HepG2 (cell line): ENCODE measurements around the gene KCNA1. TPM values are rescaled to one million over a fixed set of nuclear protein-coding genes. Genes with fewer than 3 reads are reported as not detected.

Experiments
- ATAC-seq: fragments of 200-7000 bp; cut with Tn5 transposase; 3 replicates; pipeline ENCODE4 v1.9.1; 2020; ENCODE audit warnings: mild to moderate bottlenecking, moderate library complexity
- BruUV-seq: library from RNA; stranded (reverse); fragments of 400-500 nt; replicated peaks from 2 replicates; lab custom pipeline; 2021; lab: Mats Ljungman, UMichigan
- CTCF ChIA-PET: fragments of 300-600 bp; formaldehyde crosslinking; extraction: SDS; loops from one replicate; lab custom pipeline; 2021; ENCODE audit warnings: low total read pairs, inconsistent platforms, low intra/inter-chr PET ratio; lab: Yijun Ruan, JAX
- POLR2A ChIA-PET: fragments of 350-600 bp; sonication (Branson Sonifier 250); formaldehyde crosslinking; loops from one replicate; lab custom pipeline; 2020; ENCODE audit warnings: antibody characterized with exemption, inconsistent platforms; lab: Yijun Ruan, JAX
- DNase-seq: peaks from one replicate; pipeline ENCODE4 v3.0.0-alpha.2; 2015; ENCODE audit warnings: low spot score
- FAIRE-seq: peaks from 3 replicates; lab custom pipeline; 2011; peaks lifted over from hg19 to GRCh38; lab: Jason Lieb, UNC
- H2AFZ ChIP-seq: one replicate; pipeline ENCODE4 v1.6.1; 2011; ENCODE audit warnings: low read length, inconsistent platforms
- H3K27ac ChIP-seq: fragments of 300-600 bp; 3 replicates; pipeline ENCODE4 v1.8.0; 2011; ENCODE audit warnings: mixed run types, mild to moderate bottlenecking, mixed read lengths, low read length, inconsistent platforms; ENCODE audit not compliant: insufficient read depth; ENCODE audit errors: extremely low read length
- H3K27me3 ChIP-seq, 2 experiments: fragments of 200-600 bp in 1 of 2; 2 replicates in 1 of 2; 3 replicates in 1 of 2; pipeline versions ENCODE4 v1.6.0 to v1.8.0; 2011; ENCODE audit warnings: low read length in 2 of 2, mild to moderate bottlenecking in 2 of 2, moderate library complexity in 2 of 2, inconsistent platforms in 1 of 2; ENCODE audit not compliant: insufficient read depth in 2 of 2, control insufficient read depth in 1 of 2
- H3K36me3 ChIP-seq, 2 experiments: fragments of 200-600 bp in 1 of 2; replicated peaks in 1 of 2; 2 replicates in 1 of 2; 3 replicates in 1 of 2; pipeline versions ENCODE4 v1.5.1 to v1.8.0; 2011; ENCODE audit warnings: low read length in 2 of 2, inconsistent platforms in 1 of 2; ENCODE audit not compliant: insufficient read depth in 2 of 2, control insufficient read depth in 1 of 2
- H3K4me1 ChIP-seq: 2 replicates; pipeline ENCODE4 v1.5.1; 2012; ENCODE audit warnings: low read length, inconsistent platforms; ENCODE audit not compliant: insufficient read depth
- H3K4me2 ChIP-seq: 2 replicates; pipeline ENCODE4 v1.6.0; 2011; ENCODE audit warnings: low read depth, low read length, inconsistent platforms
- H3K4me3 ChIP-seq, 3 experiments: fragments of 200-600 bp in 1 of 3; sonication (generic), shearing (Covaris generic) in 1 of 3; replicated peaks in 1 of 3; 2 replicates each; pipeline ENCODE4 v1.5.1; 2011 to 2016; ENCODE audit warnings: low read length in 3 of 3, inconsistent platforms in 2 of 3, low read depth in 2 of 3, mild to moderate bottlenecking in 2 of 3, control low read depth in 1 of 3, mixed read lengths in 1 of 3; ENCODE audit not compliant: insufficient read depth in 1 of 3
- H3K79me2 ChIP-seq: one replicate; pipeline ENCODE4 v1.6.1; 2011; ENCODE audit warnings: low read length, inconsistent platforms; ENCODE audit not compliant: insufficient read depth
- H3K9ac ChIP-seq: 2 replicates; pipeline ENCODE4 v1.6.0; 2011; ENCODE audit warnings: mild to moderate bottlenecking, low read depth, low read length, inconsistent platforms; ENCODE audit not compliant: insufficient read depth
- H3K9me3 ChIP-seq: 2 replicates; pipeline ENCODE4 v1.5.1; 2012; ENCODE audit warnings: mild to moderate bottlenecking, low read length
- H4K20me1 ChIP-seq: 2 replicates; pipeline ENCODE4 v1.6.0; 2011; ENCODE audit warnings: inconsistent platforms, mild to moderate bottlenecking, low read length, moderate library complexity; ENCODE audit not compliant: insufficient read depth
- BHLHE40 ChIP-seq: IDR thresholded peaks from 2 replicates; pipeline ENCODE4 v1.6.1; 2011; ENCODE audit warnings: low read length, improper control_type of control experiment
- KAT8 ChIP-seq: IDR thresholded peaks from 2 replicates; pipeline ENCODE4 v1.6.1; 2016; ENCODE audit warnings: missing genetic modification reagents, missing compliant biosample characterization
- LCORL ChIP-seq, 2 experiments: fragments of 450-650 bp in 1 of 2; sonication (generic) in 1 of 2; formaldehyde crosslinking in 1 of 2; IDR thresholded peaks; 2 replicates each; pipeline versions ENCODE4 v1.5.0 to v1.6.1; 2017 to 2020; ENCODE audit warnings: antibody characterized with exemption in 1 of 2, missing genetic modification reagents in 1 of 2
- RARG ChIP-seq: sonication (generic); formaldehyde crosslinking; IDR thresholded peaks from 2 replicates; pipeline ENCODE4 v1.4.0; 2020; ENCODE audit warnings: low read depth, mild to moderate bottlenecking, missing genetic modification reagents
- SKI ChIP-seq: fragments of 450-650 bp; IDR thresholded peaks from one replicate; pipeline ENCODE4 v1.6.1; 2018; ENCODE audit warnings: mild to moderate bottlenecking; ENCODE audit not compliant: partially characterized antibody
- YY1 ChIP-seq: IDR thresholded peaks from 2 replicates; pipeline ENCODE4 v1.6.1; 2011; ENCODE audit warnings: low read length, low read depth, moderate library complexity, mild to moderate bottlenecking; ENCODE audit not compliant: insufficient read depth, insufficient replicate concordance
- ZMAT3 ChIP-seq: sonication (generic); formaldehyde crosslinking; conservative IDR thresholded peaks from 2 replicates; pipeline ENCODE4 v1.7.0; 2021; ENCODE audit warnings: missing genetic modification reagents
- ZMYM2 ChIP-seq: sonication (generic); formaldehyde crosslinking; IDR thresholded peaks from 2 replicates; pipeline ENCODE4 v1.8.0; 2022; ENCODE audit warnings: mild to moderate bottlenecking, missing genetic modification reagents
- ZNF331 ChIP-seq: sonication (generic); formaldehyde crosslinking; IDR thresholded peaks from 2 replicates; pipeline ENCODE4 v1.4.0; 2020; ENCODE audit warnings: missing genetic modification reagents
- ZNF660 ChIP-seq: sonication (generic); formaldehyde crosslinking; IDR thresholded peaks from 2 replicates; pipeline ENCODE4 v1.5.1; 2020; ENCODE audit warnings: mild to moderate bottlenecking, low read depth, missing genetic modification reagents, borderline replicate concordance
- WGBS: methylation state at CpG from one replicate; pipeline ENCODE4 v1.1.6; 2017; ENCODE audit warnings: low lambda C conversion rate; 5-methylcytosine and 5-hydroxymethylcytosine counted together
- in situ Hi-C: cut with HindIII; loops from 2 replicates; pipeline ENCODE4 v1.10.0; 2017; ENCODE audit warnings: low pct_unique_long_range_greater_than_20kb; ENCODE audit not compliant: extremely low pct_ligation_motif_present
- intact Hi-C: fragments of 100-400 bp; cut with micrococcal nuclease; formaldehyde crosslinking; loops from one replicate; pipeline ENCODE4 v1.10.0; 2022; ENCODE audit not compliant: unreplicated experiment
- polyA plus RNA-seq, 8 experiments: library from polyadenylated mRNA; depleted of rRNA in 3 of 8; stranded (reverse) in 7 of 8; unstranded in 1 of 8; fragments of >200 nt; fragmentation: Illumina TruSeq in 4 of 8; extraction: Trizol in 4 of 8; gene quantifications; 2 replicates each; pipeline versions ENCODE4 v1.2.1 to v1.2.3, GENCODE V29; 2011 to 2016; ENCODE audit warnings: low read depth in 4 of 8, missing spikeins in 1 of 8, mixed read lengths in 1 of 8; ENCODE audit not compliant: insufficient read depth in 1 of 8
- total RNA-seq, 5 experiments: library from RNA; depleted of rRNA; stranded (reverse); fragments of >200 nt; fragmentation: Illumina TruSeq; extraction: Trizol; gene quantifications; 2 replicates each; pipeline ENCODE4 v1.2.3, GENCODE V29; 2016; ENCODE audit warnings: low read depth in 1 of 5
- TF ChIP-seq, protein P1 (sequence below): sonication (generic); formaldehyde crosslinking; conservative IDR thresholded peaks from 2 replicates; pipeline ENCODE4 v1.4.0; 2020; ENCODE audit warnings: missing genetic modification reagents
- TF ChIP-seq, protein P2 (sequence below): sonication (generic); formaldehyde crosslinking; IDR thresholded peaks from 2 replicates; pipeline ENCODE4 v1.4.0; 2020; ENCODE audit warnings: missing genetic modification reagents
- TF ChIP-seq, protein P3 (sequence below): sonication (generic); formaldehyde crosslinking; IDR thresholded peaks from 2 replicates; pipeline ENCODE4 v1.4.0; 2020; ENCODE audit warnings: mild to moderate bottlenecking, missing genetic modification reagents, borderline replicate concordance
- TF ChIP-seq, protein P4 (sequence below): sonication (generic); formaldehyde crosslinking; IDR thresholded peaks from 2 replicates; pipeline ENCODE4 v1.8.1; 2023; ENCODE audit warnings: missing genetic modification reagents, mild to moderate bottlenecking, borderline replicate concordance

The KCNA1 gene
- total and polyA plus RNA-seq, 2 of the 13 experiments (the other 11 are each of a cell fraction or from before 2014, with no cell fraction given) = not detected

DNA sequence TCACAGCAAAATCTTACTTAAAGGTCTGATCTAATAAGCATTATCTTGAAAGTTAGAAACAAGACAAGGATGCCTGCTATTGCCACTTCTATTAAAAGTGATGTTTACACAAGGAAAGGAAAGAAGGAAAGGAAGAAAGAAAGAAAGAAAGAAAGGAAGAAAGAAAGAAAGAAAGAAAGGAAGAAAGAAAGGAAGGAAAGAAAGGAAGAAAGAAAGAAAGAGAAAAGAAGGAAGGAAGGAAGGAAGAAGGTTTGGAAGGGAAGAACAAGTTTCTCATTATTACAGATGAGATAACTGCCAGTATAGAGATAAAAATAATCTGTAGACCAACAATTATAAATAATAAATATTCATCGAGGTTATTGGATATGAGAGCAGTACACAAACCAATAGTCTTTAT is 35.8 kb upstream of the KCNA1 start (continued):
- TF ChIP-seq, protein P1, sequence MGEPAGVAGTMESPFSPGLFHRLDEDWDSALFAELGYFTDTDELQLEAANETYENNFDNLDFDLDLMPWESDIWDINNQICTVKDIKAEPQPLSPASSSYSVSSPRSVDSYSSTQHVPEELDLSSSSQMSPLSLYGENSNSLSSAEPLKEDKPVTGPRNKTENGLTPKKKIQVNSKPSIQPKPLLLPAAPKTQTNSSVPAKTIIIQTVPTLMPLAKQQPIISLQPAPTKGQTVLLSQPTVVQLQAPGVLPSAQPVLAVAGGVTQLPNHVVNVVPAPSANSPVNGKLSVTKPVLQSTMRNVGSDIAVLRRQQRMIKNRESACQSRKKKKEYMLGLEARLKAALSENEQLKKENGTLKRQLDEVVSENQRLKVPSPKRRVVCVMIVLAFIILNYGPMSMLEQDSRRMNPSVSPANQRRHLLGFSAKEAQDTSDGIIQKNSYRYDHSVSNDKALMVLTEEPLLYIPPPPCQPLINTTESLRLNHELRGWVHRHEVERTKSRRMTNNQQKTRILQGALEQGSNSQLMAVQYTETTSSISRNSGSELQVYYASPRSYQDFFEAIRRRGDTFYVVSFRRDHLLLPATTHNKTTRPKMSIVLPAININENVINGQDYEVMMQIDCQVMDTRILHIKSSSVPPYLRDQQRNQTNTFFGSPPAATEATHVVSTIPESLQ (CRISPR knock-in tag) = no peak
- TF ChIP-seq ZMAT3 (CRISPR knock-in tag) = no peak

DNA sequence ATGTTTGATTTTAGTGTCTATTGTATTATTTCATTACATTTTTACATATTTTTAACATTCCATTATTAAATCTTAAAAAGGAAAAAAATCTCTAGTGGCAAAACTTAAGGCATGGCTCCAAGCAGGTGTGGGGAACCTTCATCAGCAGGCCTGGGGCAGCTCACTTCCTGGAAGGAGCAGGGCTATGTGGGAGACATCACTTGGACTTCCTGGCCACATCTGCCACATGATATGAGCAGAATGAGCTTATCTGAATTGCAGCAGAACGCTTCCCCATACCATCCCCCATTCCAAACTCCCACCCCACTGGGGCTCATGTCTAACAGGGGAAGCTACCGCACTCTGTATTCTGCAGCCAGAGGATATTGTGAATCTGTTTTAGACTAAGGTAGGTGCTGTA is 35.0 kb upstream of the KCNA1 start:
- Histone ChIP-seq H3K27me3 (no peaks in the 10 kb centered on the region; a peak in 1 of 5 replicates), H4K20me1 (no peaks in the 10 kb centered on the region), H3K36me3 (no peaks in the 10 kb centered on the region), H3K4me3 (no peak overlapping the region), H3K9ac (no peak overlapping the region), H3K9me3 (peaks cover 16% of the 10 kb centered on the region; the same call in 1 of the 2 replicates), H3K27ac (no peak overlapping the region), H3K79me2 (no peaks in the 10 kb centered on the region), H2AFZ (no peak overlapping the region), H3K4me1 (no peaks in the 10 kb centered on the region), H3K4me2 (no peak overlapping the region)
- intact Hi-C loops = no loop called here
- DNase-seq (no peak), FAIRE-seq (no peak), ATAC-seq (no peak)
- in situ Hi-C loops = no loop called here
- no TSS peak for BruUV-seq
- CTCF ChIA-PET = no interaction called here
- POLR2A ChIA-PET = no interaction called here
- WGBS = 52% methylated on average over 2 of the region's 2 CpGs
- TF ChIP-seq, protein P2, sequence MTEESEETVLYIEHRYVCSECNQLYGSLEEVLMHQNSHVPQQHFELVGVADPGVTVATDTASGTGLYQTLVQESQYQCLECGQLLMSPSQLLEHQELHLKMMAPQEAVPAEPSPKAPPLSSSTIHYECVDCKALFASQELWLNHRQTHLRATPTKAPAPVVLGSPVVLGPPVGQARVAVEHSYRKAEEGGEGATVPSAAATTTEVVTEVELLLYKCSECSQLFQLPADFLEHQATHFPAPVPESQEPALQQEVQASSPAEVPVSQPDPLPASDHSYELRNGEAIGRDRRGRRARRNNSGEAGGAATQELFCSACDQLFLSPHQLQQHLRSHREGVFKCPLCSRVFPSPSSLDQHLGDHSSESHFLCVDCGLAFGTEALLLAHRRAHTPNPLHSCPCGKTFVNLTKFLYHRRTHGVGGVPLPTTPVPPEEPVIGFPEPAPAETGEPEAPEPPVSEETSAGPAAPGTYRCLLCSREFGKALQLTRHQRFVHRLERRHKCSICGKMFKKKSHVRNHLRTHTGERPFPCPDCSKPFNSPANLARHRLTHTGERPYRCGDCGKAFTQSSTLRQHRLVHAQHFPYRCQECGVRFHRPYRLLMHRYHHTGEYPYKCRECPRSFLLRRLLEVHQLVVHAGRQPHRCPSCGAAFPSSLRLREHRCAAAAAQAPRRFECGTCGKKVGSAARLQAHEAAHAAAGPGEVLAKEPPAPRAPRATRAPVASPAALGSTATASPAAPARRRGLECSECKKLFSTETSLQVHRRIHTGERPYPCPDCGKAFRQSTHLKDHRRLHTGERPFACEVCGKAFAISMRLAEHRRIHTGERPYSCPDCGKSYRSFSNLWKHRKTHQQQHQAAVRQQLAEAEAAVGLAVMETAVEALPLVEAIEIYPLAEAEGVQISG (CRISPR knock-in tag) = no peak
- no peak for TF ChIP-seq ZNF331 (CRISPR knock-in tag)
- TF ChIP-seq YY1 = no peak
- TF ChIP-seq LCORL (IDR thresholded peaks at IDR 0.05) = no peak
- TF ChIP-seq LCORL (CRISPR knock-in tag; IDR thresholded peaks at IDR 0.05) = no peak
- TF ChIP-seq ZMYM2 (CRISPR knock-in tag) = no peak
- no peak for TF ChIP-seq BHLHE40
- no peak for TF ChIP-seq RARG (CRISPR knock-in tag)
- TF ChIP-seq, protein P3, sequence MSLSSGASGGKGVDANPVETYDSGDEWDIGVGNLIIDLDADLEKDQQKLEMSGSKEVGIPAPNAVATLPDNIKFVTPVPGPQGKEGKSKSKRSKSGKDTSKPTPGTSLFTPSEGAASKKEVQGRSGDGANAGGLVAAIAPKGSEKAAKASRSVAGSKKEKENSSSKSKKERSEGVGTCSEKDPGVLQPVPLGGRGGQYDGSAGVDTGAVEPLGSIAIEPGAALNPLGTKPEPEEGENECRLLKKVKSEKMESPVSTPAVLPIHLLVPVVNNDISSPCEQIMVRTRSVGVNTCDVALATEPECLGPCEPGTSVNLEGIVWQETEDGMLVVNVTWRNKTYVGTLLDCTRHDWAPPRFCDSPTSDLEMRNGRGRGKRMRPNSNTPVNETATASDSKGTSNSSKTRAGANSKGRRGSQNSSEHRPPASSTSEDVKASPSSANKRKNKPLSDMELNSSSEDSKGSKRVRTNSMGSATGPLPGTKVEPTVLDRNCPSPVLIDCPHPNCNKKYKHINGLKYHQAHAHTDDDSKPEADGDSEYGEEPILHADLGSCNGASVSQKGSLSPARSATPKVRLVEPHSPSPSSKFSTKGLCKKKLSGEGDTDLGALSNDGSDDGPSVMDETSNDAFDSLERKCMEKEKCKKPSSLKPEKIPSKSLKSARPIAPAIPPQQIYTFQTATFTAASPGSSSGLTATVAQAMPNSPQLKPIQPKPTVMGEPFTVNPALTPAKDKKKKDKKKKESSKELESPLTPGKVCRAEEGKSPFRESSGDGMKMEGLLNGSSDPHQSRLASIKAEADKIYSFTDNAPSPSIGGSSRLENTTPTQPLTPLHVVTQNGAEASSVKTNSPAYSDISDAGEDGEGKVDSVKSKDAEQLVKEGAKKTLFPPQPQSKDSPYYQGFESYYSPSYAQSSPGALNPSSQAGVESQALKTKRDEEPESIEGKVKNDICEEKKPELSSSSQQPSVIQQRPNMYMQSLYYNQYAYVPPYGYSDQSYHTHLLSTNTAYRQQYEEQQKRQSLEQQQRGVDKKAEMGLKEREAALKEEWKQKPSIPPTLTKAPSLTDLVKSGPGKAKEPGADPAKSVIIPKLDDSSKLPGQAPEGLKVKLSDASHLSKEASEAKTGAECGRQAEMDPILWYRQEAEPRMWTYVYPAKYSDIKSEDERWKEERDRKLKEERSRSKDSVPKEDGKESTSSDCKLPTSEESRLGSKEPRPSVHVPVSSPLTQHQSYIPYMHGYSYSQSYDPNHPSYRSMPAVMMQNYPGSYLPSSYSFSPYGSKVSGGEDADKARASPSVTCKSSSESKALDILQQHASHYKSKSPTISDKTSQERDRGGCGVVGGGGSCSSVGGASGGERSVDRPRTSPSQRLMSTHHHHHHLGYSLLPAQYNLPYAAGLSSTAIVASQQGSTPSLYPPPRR (CRISPR knock-in tag) = no peak
- no peak for TF ChIP-seq KAT8
- TF ChIP-seq SKI = no peak
- TF ChIP-seq, protein P4, sequence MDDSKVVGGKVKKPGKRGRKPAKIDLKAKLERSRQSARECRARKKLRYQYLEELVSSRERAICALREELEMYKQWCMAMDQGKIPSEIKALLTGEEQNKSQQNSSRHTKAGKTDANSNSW (CRISPR knock-in tag) = no peak
- TF ChIP-seq ZNF660 (CRISPR knock-in tag) = no peak
